ENCODE results near the gene LUC7L3.

DNA sequence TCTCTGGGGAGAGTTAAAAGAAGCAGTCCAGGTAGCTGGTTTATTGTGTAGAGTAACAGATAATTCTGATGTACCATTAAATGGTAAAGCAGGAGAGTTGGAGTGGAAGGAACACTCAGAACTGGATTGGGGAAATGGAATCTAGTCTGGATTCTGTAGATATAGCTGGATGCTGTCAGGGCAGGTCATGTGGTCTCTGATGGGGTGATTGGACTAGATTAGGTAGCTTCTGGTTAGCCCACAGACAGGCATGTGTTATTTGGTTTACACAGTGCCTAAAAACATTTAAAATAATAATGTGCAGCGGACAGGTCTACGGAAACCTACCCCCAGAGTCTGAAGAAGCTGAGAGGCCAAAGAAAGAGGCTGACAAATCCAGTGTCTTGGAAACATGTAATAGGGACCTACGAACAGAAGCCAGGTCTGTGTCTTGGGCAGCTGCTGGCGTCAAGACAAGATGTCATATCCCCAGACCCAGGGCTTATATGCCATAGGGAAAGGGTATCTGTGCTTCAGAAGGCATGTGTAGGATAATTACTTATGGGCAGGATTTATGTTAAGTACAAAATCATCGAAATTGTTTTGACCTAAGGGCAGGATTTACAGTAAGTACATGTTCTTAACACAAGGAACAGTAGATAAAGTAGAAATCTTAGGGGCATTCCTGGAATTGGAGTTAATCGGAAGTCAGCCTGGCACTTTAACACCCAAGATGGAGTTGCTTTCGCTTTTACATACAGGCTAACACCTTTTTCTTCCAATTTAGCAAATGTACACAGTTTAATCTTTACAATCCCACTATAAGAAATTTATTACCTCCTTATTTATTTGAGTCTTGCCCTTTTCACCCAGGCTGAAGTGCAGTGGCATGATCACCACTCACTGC lies 12.4 kb downstream of the LUC7L3 start:
- TF ChIP-seq, protein P1, sequence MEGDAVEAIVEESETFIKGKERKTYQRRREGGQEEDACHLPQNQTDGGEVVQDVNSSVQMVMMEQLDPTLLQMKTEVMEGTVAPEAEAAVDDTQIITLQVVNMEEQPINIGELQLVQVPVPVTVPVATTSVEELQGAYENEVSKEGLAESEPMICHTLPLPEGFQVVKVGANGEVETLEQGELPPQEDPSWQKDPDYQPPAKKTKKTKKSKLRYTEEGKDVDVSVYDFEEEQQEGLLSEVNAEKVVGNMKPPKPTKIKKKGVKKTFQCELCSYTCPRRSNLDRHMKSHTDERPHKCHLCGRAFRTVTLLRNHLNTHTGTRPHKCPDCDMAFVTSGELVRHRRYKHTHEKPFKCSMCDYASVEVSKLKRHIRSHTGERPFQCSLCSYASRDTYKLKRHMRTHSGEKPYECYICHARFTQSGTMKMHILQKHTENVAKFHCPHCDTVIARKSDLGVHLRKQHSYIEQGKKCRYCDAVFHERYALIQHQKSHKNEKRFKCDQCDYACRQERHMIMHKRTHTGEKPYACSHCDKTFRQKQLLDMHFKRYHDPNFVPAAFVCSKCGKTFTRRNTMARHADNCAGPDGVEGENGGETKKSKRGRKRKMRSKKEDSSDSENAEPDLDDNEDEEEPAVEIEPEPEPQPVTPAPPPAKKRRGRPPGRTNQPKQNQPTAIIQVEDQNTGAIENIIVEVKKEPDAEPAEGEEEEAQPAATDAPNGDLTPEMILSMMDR (IDR thresholded peaks at IDR 0.05): no peak
- TF ChIP-seq POLR2A (IDR thresholded peaks at IDR 0.05) (no peak), EP300 (IDR thresholded peaks at IDR 0.05; ENCODE audit: low read depth) (no peak)
